Measurements from ENCODE around the gene PRR18.

The PRR18 gene

GRCh38 chr6:166277018-166277417, 31.2 kb downstream of the PRR18 start:
- Histone ChIP-seq H2BK5ac (ENCODE audit: low read length) (no peak overlapping the region), H3K27me3 (ENCODE audit: control insufficient read depth in 3 of 3, insufficient read depth in 3 of 3, low read depth in 1 of 3, low read length in 3 of 3) (peaks cover 0 to 16% (median 0%) of the 10 kb centered on the region in 3 experiments), H3K4ac (ENCODE audit: low read length) (no peak overlapping the region), H2BK12ac (ENCODE audit: low read length) (no peak overlapping the region), H4K91ac (ENCODE audit: low read depth, low read length, poor library complexity) (no peak overlapping the region), H3K4me1 (ENCODE audit: control insufficient read depth in 2 of 2, insufficient read depth in 1 of 2, low read depth in 1 of 2, low read length in 2 of 2) (peaks cover 0 to 6% of the 10 kb centered on the region in 2 donors), H3K36me3 (replicated peaks in 1 of 2; ENCODE audit: control insufficient read depth in 2 of 2, insufficient read depth in 2 of 2, low read length in 2 of 2) (no peaks in the 10 kb centered on the region), H3K14ac (ENCODE audit: low read length) (no peak overlapping the region), H2BK120ac (ENCODE audit: low read depth, low read length) (no peak overlapping the region), H3K9me3 (replicated peaks in 1 of 2; ENCODE audit: control insufficient read depth in 2 of 2, insufficient read depth in 1 of 2, low read depth in 1 of 2, low read length in 2 of 2) (no peaks in the 10 kb centered on the region), H3K23ac (ENCODE audit: low read depth, low read length, poor library complexity) (no peak overlapping the region), H4K8ac (ENCODE audit: low read depth, low read length) (no peak overlapping the region), H3K4me2 (ENCODE audit: insufficient read depth, low read length, poor library complexity, severe bottlenecking) (no peak overlapping the region), H2BK15ac (ENCODE audit: low read length) (no peak overlapping the region), H3K18ac (ENCODE audit: low read length) (no peak overlapping the region), H2AK5ac (ENCODE audit: low read depth, low read length) (no peak overlapping the region), H2AFZ (ENCODE audit: low read length) (peak overlapping the region; percentile 79), H3K4me3 (ENCODE audit: low read length in 2 of 2) (no peak overlapping the region), H3K27ac (replicated peaks; ENCODE audit: low read length) (no peak overlapping the region), H3K79me1 (ENCODE audit: low read depth, low read length) (no peaks in the 10 kb centered on the region), H3K9ac (ENCODE audit: low read depth, low read length, poor library complexity) (no peak overlapping the region)
- WGBS, 2 donors (ENCODE audit: extremely low coverage in 2 of 2, insufficient read length in 2 of 2, insufficient replicate concordance in 1 of 2), result no CpG with 5 or more reads among the region's 11 CpGs
- DNase-seq (ENCODE audit: low spot score), result no peak

- no peak overlapping the region for H2BK5ac ChIP-seq (ENCODE audit: low read length)
- no peak overlapping the region for H3K27ac ChIP-seq (replicated peaks; ENCODE audit: low read length)
- peaks cover 0 to 6% of the 10 kb centered on the region in 2 donors for H3K4me1 ChIP-seq (ENCODE audit: control insufficient read depth in 2 of 2, insufficient read depth in 1 of 2, low read depth in 1 of 2, low read length in 2 of 2)
- peaks cover 0 to 18% (median 0%) of the 10 kb centered on the region in 3 experiments for H3K27me3 ChIP-seq (ENCODE audit: control insufficient read depth in 3 of 3, insufficient read depth in 3 of 3, low read depth in 1 of 3, low read length in 3 of 3)
- no peak overlapping the region for H3K18ac ChIP-seq (ENCODE audit: low read length)
- no peaks in the 10 kb centered on the region for H3K9me3 ChIP-seq (replicated peaks in 1 of 2; ENCODE audit: control insufficient read depth in 2 of 2, insufficient read depth in 1 of 2, low read depth in 1 of 2, low read length in 2 of 2)
- H3K4me3 ChIP-seq (ENCODE audit: low read length in 2 of 2), result no peak overlapping the region
- H3K36me3 ChIP-seq (replicated peaks in 1 of 2; ENCODE audit: control insufficient read depth in 2 of 2, insufficient read depth in 2 of 2, low read length in 2 of 2), result no peaks in the 10 kb centered on the region
- DNase-seq (ENCODE audit: low spot score), result peak; percentile 68
- H2AK5ac ChIP-seq (ENCODE audit: low read depth, low read length), result no peak overlapping the region
- H2BK120ac ChIP-seq (ENCODE audit: low read depth, low read length), result no peak overlapping the region
- no peak overlapping the region for H4K91ac ChIP-seq (ENCODE audit: low read depth, low read length, poor library complexity)
- no peak overlapping the region for H2BK12ac ChIP-seq (ENCODE audit: low read length)
- H4K8ac ChIP-seq (ENCODE audit: low read depth, low read length), result no peak overlapping the region
- no peak overlapping the region for H3K4ac ChIP-seq (ENCODE audit: low read length)
- H3K79me1 ChIP-seq (ENCODE audit: low read depth, low read length), result no peaks in the 10 kb centered on the region
- no peak overlapping the region for H3K4me2 ChIP-seq (ENCODE audit: insufficient read depth, low read length, poor library complexity, severe bottlenecking)
- H3K9ac ChIP-seq (ENCODE audit: low read depth, low read length, poor library complexity), result no peak overlapping the region
- no CpG with 5 or more reads among the region's 21 CpGs for WGBS, 2 donors (ENCODE audit: extremely low coverage in 2 of 2, insufficient read length in 2 of 2, insufficient replicate concordance in 1 of 2)
- no peak overlapping the region for H3K23ac ChIP-seq (ENCODE audit: low read depth, low read length, poor library complexity)
- H2BK15ac ChIP-seq (ENCODE audit: low read length), result no peak overlapping the region
- peak overlapping the region; percentile 75 for H2AFZ ChIP-seq (ENCODE audit: low read length)
- H3K14ac ChIP-seq (ENCODE audit: low read length), result no peak overlapping the region
Measured at GRCh38 chr6:166275714-166276166, 32.5 kb downstream of the PRR18 start.

DNA sequence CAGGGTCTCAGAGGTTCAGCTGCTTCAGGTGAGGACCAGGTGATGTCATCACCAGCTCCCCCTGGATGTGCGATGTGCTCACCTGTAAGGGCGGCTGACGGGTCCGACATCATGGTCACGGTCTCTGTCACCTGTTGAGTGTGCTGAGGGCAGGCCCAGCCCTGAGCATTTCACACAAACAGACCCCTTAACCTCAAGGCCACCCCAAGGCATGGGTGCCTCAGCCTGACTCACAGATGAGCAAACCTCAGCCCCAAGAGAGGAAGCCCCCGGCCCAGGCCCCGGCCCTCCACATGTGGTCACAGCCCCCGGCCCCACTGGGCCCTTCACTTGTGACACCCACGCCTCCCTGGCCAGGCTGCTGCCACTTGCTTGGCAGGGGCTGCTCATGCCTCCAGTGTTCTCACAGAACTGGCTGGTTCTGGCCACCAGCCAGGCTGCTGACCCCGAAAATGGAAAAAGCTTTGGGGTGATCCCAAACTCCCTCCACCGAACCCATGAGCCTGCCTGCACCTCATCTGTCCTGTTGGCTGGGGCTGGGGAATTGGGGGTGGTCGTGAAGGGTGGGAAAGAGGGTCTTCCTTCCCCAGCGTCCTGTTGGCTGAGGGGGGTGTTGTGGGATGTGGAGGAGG, 33.3 kb downstream of the PRR18 start:
- Histone ChIP-seq H3K4me1 (ENCODE audit: control insufficient read depth in 2 of 2, insufficient read depth in 1 of 2, low read depth in 1 of 2, low read length in 2 of 2) (peaks cover 0 to 6% of the 10 kb centered on the region in 2 donors), H2AFZ (ENCODE audit: low read length) (no peak overlapping the region), H3K4me3 (ENCODE audit: low read length in 2 of 2) (no peak overlapping the region), H3K9me3 (replicated peaks in 1 of 2; ENCODE audit: control insufficient read depth in 2 of 2, insufficient read depth in 1 of 2, low read depth in 1 of 2, low read length in 2 of 2) (no peaks in the 10 kb centered on the region), H3K4ac (ENCODE audit: low read length) (no peak overlapping the region), H2BK5ac (ENCODE audit: low read length) (no peak overlapping the region), H2BK15ac (ENCODE audit: low read length) (no peak overlapping the region), H2AK5ac (ENCODE audit: low read depth, low read length) (no peak overlapping the region), H4K91ac (ENCODE audit: low read depth, low read length, poor library complexity) (no peak overlapping the region), H4K8ac (ENCODE audit: low read depth, low read length) (no peak overlapping the region), H3K27ac (replicated peaks; ENCODE audit: low read length) (no peak overlapping the region), H3K4me2 (ENCODE audit: insufficient read depth, low read length, poor library complexity, severe bottlenecking) (no peak overlapping the region), H3K27me3 (ENCODE audit: control insufficient read depth in 3 of 3, insufficient read depth in 3 of 3, low read depth in 1 of 3, low read length in 3 of 3) (peaks cover 0 to 26% (median 0%) of the 10 kb centered on the region in 3 experiments), H3K9ac (ENCODE audit: low read depth, low read length, poor library complexity) (no peak overlapping the region), H3K23ac (ENCODE audit: low read depth, low read length, poor library complexity) (no peak overlapping the region), H2BK120ac (ENCODE audit: low read depth, low read length) (no peak overlapping the region), H3K79me1 (ENCODE audit: low read depth, low read length) (no peaks in the 10 kb centered on the region), H3K18ac (ENCODE audit: low read length) (peak overlapping the region; percentile 11), H3K36me3 (replicated peaks in 1 of 2; ENCODE audit: control insufficient read depth in 2 of 2, insufficient read depth in 2 of 2, low read length in 2 of 2) (no peaks in the 10 kb centered on the region), H3K14ac (ENCODE audit: low read length) (no peak overlapping the region), H2BK12ac (ENCODE audit: low read length) (no peak overlapping the region)
- DNase-seq (ENCODE audit: low spot score), result no peak
- WGBS, 2 donors (ENCODE audit: extremely low coverage in 2 of 2, insufficient read length in 2 of 2, insufficient replicate concordance in 1 of 2), result no CpG with 5 or more reads among the region's 13 CpGs

DNA sequence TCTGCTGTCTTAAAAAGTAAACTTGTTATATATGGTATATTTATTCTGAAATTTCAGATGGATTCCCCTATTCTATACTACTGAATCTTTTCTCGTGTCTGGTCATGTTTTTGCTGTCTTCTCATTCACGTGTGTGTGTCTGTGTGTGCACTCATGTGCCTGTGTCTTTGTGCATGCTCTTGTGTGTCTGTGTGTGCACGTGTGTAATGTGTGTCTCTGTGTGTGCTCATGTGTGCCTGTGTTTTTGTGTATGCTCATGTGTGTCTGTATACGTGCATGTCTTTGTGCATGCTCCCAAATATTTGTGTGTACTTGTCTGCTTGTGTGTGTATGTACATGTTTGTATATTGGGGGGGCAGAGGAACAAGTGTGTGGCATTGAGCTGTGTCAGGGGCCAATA, 34.0 kb downstream of the PRR18 start:
- Histone ChIP-seq H3K18ac (ENCODE audit: low read length) (no peak overlapping the region), H3K9me3 (replicated peaks in 1 of 2; ENCODE audit: control insufficient read depth in 2 of 2, insufficient read depth in 1 of 2, low read depth in 1 of 2, low read length in 2 of 2) (no peaks in the 10 kb centered on the region), H3K79me1 (ENCODE audit: low read depth, low read length) (no peaks in the 10 kb centered on the region), H2BK5ac (ENCODE audit: low read length) (no peak overlapping the region), H3K14ac (ENCODE audit: low read length) (no peak overlapping the region), H2BK120ac (ENCODE audit: low read depth, low read length) (no peak overlapping the region), H3K36me3 (replicated peaks in 1 of 2; ENCODE audit: control insufficient read depth in 2 of 2, insufficient read depth in 2 of 2, low read length in 2 of 2) (no peaks in the 10 kb centered on the region), H2BK12ac (ENCODE audit: low read length) (no peak overlapping the region), H3K23ac (ENCODE audit: low read depth, low read length, poor library complexity) (no peak overlapping the region), H3K4me3 (ENCODE audit: low read length in 2 of 2) (no peak overlapping the region), H3K27ac (replicated peaks; ENCODE audit: low read length) (no peak overlapping the region), H4K91ac (ENCODE audit: low read depth, low read length, poor library complexity) (no peak overlapping the region), H3K4ac (ENCODE audit: low read length) (no peak overlapping the region), H3K4me2 (ENCODE audit: insufficient read depth, low read length, poor library complexity, severe bottlenecking) (no peak overlapping the region), H2AK5ac (ENCODE audit: low read depth, low read length) (no peak overlapping the region), H3K9ac (ENCODE audit: low read depth, low read length, poor library complexity) (no peak overlapping the region), H4K8ac (ENCODE audit: low read depth, low read length) (no peak overlapping the region), H2AFZ (ENCODE audit: low read length) (no peak overlapping the region), H3K4me1 (ENCODE audit: control insufficient read depth in 2 of 2, insufficient read depth in 1 of 2, low read depth in 1 of 2, low read length in 2 of 2) (peaks cover 0 to 6% of the 10 kb centered on the region in 2 donors), H2BK15ac (ENCODE audit: low read length) (no peak overlapping the region), H3K27me3 (ENCODE audit: control insufficient read depth in 3 of 3, insufficient read depth in 3 of 3, low read depth in 1 of 3, low read length in 3 of 3) (peaks cover 0 to 33% (median 0%) of the 10 kb centered on the region in 3 experiments)
- no CpG with 5 or more reads among the region's 4 CpGs for WGBS, 2 donors (ENCODE audit: extremely low coverage in 2 of 2, insufficient read length in 2 of 2, insufficient replicate concordance in 1 of 2)
- DNase-seq (ENCODE audit: low spot score), result no peak

Measured in neuronal stem cell (in vitro differentiated cells).